HG02884 (cell line): ENCODE measurements around the gene S100A14.

ENCODE experiments used
- ATAC-seq: cut with Tn5 transposase; IDR thresholded peaks from one replicate; pipeline ENCODE4 v1.9.1; 2021; ENCODE audit warnings: mild to moderate bottlenecking, moderate library complexity; ENCODE audit not compliant: unreplicated experiment

Gene S100A14

DNA sequence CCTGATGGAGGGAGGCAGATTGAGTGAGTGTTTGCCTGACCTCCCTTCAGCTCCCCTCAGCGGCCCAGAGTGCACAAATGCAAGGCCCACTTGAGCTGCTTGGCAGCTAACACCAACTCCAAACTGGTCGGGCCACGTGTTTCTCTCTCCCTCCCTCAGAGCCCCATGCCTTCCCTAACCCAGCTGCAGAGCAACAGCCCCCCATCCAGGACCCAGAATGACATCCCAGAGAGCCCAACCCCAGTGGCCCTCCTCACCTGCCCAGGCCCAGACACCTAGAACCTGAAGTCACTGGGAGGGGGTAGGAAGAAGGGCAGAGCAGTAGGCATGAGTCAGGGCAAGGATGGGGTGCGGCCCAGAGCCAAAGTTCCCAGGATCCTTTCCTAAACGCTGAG is 789 bp upstream of the S100A14 start:
- ATAC-seq: no peak

DNA sequence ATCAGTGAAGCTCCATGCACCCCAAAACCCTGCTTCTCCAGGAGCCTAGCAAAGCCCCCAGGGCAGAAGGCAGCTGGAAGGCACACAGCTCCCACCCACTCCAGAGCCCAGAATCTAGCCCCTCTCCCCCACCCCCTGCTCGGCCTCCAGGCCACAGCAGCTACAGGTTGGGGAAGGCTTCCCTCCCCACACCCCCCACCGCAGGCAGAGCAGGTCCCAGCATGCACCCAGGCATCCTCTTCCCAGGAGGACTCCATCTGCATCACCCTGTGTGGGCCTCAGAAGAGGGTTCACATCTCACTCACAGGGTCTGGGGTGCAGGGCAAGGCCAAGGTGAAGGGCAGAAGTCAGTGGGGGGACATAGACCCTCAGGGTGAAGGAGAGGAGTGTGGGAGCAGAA is 719 bp downstream of the S100A14 start:
- no peak for ATAC-seq

DNA sequence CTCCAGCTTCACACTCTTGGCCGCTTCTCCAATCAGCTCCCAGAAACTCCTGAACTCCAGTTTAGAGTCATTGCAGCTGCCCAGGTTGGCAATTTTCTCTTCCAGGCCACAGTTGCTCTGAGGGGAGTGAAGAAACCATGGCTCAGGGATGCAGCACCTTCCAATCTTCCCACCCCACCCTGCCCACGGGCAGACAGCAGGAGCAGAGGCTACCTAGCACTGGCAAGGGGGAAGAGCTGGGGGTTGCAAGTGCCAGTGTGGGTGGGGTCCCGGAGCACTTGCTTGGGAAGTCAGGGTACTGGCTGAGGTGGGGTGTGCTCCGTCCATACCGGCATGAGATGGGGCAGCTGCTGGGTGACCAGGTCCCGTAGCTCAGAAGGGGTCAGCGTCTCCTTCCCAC is 1.2 kb downstream of the S100A14 start:
- no peak for ATAC-seq

DNA sequence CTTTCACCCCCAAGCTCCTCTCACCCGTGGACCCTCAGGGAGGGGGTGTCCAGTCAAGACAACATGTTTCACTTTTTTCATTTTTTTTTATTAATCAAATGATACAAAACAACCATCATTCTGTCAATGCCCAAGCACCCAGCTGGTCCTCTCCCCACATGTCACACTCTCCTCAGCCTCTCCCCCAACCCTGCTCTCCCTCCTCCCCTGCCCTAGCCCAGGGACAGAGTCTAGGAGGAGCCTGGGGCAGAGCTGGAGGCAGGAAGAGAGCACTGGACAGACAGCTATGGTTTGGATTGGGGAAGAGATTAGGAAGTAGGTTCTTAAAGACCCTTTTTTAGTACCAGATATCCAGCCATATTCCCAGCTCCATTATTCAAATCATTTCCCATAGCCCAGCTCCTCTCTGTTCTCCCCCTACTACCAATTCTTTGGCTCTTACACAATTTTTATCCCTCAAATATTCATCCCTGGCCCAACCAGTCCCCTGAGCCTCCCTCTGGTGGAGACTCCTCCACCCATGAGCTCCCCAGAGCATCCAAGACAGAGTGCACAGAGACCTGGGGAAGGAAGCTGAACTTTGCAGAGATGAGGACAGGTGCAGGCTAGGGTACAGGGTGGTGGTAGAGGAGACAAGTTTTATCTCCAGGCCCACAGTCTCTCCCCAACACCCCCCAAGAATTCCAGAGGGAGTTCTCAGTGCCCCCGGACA is 1.8 kb downstream of the S100A14 start:
- no peak for ATAC-seq

DNA sequence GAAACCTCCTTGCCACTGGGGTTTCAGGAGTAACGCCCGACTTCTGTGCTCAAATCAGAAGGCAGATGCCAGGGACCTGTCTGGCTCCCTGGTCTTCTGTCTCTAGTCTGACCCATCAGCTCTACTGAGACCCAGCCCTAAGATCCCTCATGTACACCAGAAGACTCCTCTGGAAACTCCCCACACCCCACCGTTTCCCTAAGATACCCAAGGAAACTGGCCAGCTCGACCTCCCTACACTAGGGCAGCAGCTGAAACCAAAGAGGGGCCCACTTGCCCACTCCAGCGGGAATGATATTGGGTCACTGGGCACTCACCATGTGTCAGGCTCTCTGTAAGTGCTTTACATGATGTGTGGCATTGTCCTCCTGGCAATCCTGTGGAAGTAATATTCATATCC is 2.7 kb downstream of the S100A14 start:
- no peak for ATAC-seq

DNA sequence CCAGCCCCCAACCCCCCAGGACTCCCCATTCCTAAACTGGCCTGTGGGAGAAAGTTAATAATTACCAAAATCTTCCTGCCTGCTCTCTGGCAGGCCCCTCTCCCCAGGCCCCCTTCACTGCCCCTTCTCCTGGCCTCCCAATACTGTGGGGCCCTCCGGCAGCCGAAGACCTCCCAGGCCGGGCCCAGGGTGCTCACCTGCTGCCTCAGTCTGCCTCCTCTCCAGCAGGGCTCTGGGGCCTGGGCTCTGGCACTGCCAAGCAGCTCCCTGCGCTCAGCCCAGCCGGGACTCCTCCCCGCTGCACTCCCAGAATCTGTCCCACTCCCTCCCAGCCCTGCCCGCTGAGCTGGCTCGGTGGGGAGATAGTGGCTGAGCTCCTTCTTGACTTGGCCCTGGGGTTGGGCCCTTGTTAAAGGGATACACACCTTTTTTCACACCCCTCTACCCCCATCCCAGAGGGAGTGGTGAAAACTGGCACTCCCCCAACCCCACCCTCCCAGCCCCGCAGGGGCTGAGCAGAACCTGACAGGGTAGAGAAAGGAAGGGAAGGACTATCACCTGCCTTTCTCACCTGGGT is 3.3 kb downstream of the S100A14 start, which contains the start of gene S100A16:
TSS of gene S100A16 (minus strand) at position 383 of the 577 bp plus-strand sequence. CDS start 4,986 bp downstream, outside the sequence.
- ATAC-seq: no peak

DNA sequence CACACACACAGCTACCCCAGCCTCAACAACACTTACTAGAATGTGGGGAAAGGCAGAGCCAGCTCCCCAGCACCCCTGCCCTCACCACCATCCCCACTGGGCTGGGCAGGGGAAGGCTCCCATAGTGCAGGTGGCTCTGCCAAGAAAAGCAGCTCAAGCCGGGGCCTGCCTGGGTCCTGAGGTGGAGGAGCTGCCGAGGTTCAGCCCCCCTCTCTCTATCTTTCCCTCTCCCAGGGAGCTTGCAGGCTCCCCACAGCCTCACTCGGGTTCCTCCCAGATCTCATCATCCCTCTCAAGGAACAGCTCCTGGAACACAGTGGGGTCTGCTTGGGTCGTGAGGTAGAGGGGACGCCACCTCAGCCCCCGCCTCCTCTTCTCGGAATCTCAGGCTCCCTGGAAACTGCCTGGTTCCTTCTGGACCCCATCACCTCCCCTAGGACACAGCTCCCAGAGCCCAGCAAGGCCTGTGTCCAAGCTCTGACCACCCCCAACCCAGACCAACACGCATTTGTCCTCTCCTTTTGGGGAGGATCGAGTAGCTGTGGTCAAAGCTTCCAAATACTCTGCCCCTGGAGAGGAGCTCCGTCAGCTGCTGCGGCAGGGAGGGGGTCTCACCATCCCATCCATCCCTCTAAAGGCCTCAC is 3.9 kb downstream of the S100A14 start:
- ATAC-seq: no peak

DNA sequence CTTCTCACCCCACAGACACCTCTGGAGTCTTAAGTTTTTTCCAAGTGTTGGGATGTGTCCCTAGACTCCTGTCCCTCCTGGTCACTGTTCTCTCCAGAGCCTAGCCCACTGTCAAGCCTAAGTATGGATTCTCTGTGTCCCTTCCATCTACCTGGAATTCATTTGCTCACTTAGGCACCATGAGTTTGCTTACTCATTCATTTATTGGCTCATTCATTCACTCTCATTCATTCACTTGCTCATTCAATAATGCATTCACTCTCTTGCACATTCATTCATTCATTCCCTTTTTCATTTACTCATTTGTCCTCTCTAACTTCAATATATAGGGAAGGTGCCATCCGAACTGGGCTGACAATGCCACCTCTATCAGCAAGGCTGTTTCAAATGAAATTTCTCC is 4.8 kb downstream of the S100A14 start:
- no peak for ATAC-seq

DNA sequence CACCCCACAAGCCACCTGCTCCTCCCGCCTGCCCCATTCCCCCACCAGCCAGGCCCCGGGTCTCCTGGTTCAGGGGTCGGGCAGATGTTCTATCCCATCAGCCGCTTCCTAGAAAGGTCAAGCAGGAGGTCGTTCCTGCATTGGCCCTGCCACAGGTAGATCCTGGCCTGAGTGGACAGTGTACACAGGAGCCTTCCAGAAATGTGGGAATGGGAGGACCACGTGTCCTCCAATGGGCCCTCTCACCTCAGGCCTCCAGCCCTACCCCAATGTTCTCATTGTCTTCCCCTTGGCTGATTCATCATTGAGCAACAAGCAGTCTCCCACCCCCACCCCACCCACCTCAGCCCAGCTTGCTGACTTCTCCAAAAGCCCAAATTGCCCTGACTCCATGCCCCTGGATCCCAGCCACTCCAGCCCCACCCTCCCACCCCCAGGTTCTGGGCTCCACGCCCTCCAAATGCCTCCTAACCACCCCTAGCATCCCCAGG is 5.3 kb downstream of the S100A14 start:
- ATAC-seq: no peak

DNA sequence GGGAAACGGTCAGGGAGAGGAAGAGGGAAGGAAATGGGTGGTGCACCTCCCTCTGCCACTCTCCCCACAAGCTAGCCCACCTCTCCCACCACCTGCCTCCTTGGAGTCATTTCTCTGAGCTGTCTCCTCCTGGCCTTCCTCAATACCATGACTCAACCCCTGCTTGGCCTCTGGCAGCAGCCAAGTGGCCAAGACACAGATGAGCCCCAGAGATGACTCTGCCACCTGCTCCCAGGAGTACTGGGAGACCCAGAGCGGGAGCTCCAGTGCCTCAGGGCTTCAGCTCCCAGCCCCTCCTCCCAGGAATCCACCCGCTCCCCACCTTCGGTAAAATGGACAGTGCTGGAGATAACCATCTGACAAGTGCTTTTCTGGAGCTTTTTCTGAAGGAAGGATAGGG is 5.8 kb downstream of the S100A14 start:
- no peak for ATAC-seq

DNA sequence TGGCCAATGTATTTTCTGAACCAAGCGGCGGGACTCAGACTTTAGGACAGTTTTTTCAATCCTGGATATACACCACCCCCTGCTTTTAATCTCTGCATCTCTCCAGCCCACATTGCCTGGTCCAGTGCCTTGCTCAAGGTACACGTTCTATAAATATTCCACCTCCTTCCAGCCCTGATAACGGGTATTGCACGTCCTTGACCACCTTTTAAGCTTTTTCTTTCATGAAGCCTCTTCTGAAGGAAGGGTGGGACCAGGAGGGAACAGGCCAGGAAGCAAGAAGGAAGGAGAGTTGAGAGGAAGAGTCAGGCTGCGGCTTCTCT is 6.6 kb downstream of the S100A14 start:
- no peak for ATAC-seq

DNA sequence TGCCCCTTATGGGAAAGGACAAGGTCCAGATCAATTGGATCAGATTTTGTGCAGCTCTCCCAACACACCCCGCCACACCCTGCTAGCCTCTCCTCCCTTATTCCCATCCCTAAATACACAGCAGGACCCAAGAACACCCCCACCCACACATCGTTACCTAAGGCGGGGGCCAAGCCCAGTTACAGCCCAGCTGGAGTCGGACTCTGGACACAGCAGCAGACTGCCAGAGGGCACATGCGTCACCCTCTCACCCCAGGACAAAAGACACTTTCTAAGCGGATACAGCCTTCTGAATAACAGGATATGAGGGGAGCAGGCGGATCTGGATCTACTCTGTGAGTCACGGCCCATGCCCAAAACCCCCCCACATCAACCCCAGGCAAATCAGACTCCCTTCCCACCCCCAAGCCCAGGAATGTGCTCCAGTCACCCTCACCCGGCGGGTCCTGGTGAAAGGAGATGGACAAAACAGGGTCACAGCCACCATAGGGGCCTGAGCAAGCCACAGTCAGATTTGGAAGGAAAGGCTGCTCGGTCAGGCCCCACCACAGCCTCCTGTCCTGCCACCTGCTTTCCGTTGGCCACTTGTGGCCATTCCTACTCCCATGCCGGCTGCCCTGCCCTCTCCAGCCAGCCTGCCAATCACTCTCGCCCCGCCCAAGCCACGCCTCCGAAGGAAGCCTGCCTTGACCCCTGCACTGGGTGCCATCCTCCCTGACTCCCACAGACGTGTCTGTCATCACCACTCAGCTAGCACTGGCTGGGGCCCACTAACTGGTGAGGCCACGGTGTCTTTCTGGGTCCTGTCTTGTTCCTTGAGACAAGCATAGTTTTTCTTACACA is 7.2 kb downstream of the S100A14 start:
- ATAC-seq: no peak

DNA sequence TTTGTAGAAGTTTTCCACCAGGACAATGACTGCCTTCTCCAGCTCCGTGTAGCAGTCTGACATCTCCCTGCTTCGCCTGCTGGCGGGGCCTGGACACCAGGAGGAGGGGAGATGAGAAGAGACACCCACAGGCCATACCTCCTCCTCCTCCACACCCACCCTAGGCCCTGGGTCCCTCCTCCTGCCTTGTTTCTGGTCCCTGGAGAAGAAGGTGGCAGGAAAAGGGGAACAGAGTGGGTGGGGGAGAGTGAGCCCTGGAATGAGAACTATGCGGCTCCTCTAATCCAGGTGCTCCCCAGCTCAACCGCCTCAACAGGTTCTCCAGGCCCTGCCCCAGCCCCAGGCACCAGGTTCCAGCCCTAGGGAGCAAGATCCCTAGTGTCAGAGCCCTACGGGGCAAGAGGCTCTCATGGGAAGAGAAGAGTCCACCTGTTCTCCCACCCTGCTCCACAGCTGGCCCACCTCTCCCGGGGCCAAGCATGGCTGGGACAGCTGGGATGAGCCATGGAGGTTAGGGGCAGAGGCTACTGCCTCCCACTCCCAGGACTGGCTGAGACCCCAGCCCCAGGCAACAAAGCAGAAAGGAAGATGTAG is 7.9 kb downstream of the S100A14 start:
- ATAC-seq: no peak

DNA sequence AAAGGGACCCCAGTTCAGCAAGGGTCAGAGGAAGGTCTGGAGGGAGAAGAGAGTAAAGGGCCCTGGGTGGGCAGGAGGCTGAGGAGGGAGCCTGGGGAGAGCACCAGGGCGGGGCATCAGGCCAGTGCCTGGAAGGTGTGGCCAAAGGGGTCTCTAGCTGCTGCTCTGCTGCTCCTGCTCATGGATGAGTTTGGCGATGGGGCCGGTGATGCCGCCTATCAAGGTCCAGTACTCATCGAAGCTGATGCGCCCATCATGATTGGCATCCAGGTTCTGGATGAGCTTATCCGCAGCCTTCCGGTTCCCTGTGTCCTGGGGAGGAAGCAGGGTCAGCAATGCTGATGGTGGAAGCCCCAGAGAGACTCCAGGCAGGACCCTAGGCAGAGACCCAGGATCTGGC is 8.7 kb downstream of the S100A14 start:
- ATAC-seq: no peak

DNA sequence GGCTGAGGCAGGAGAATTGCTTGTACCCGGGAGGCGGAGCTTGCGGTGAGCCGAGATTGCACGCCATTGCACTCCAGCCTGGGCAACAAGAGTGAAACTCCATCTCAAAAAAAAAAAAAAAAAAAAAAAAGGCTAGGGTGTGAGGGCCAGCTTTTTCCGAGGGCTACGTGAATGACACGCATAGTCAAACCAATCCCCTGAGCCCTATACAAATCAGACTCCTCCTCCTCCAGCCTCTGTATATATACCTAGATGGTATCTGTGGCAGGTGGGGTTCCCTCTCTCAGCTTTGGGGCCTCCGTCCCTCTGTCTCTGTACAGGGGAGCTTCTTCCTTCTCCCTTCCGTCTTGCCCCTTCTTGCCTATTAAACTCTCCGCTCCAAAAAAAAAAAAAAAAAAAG is 9.9 kb downstream of the S100A14 start:
- no peak for ATAC-seq

DNA sequence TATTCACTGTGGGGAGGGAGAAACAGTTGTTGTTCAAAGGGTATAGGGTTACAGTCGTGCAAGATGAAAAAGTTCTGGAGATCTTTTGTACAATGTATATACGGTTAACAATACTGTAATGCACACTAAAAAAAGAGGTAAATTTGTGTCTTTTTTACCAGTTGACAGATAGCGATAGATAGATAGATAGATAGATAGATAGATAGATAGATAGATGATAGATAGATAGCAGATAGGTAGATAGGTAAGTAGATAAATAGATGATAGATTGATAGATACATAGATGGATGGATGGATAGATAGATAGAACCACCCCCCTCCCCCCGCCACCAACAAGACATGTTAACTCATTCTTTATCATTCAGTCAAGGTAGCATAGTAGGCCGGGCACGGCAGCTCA is 13.4 kb downstream of the S100A14 start:
- ATAC-seq: no peak

DNA sequence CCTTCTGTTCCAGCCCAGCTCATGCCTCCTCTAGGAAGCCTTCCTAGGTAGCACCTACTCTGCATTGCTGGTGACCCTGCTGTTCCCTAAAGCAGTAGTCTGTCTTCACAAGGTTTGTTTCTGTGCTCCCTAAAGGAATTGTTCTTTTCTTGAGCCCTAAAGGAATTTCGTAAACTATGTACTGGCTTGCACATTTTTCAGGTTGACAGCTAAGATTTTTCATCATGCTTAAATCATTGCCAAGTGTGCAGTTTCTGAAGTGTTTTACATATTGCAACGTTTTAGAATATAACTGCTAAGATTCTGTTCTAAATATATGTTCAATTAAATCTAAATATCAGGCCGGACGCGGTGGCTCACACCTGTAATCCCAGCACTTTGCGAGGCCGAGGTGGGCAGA is 16.3 kb downstream of the S100A14 start:
- ATAC-seq: no peak

DNA sequence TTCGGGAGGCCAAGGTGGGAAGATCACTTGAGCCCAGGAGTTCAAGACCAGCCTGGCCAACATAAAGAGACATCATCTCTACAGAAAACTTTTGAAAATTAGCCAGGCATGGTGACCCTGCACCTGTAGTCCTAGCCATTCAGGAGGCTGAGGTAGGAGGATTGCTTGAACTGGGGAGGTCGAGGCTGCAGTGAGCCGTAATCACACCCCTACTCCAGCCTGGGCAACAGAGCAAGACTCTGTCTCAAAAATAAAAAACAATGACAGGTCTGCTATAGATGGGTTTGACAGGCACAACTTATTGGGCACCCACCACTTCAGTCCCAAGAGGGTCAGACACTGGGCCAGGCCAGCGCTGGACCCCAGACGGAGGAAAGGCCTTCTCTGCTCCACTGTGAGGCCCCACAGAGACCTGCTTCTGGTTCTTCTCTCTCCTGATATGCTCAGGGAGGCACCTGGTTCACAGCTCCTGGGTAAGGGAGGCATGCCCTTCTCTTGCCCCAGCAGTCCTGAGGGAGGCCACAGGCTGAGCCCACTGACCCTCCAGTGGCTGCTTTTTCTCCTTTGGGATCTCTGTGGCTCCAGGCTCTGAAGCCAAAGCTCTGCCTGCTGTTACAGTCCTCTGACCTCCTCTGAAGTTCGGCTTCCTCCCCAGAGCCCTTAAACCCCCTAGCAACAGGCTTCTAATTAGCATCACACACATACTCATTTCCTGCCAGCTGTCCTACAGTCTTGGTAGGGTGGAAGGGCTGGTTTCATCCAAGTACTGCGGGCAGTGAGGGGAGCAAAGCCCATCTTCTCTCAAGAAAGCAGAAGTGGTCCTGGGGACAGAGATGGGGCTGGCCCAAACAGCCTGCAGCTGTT is 17.6 kb downstream of the S100A14 start:
- ATAC-seq: peak; percentile 89

DNA sequence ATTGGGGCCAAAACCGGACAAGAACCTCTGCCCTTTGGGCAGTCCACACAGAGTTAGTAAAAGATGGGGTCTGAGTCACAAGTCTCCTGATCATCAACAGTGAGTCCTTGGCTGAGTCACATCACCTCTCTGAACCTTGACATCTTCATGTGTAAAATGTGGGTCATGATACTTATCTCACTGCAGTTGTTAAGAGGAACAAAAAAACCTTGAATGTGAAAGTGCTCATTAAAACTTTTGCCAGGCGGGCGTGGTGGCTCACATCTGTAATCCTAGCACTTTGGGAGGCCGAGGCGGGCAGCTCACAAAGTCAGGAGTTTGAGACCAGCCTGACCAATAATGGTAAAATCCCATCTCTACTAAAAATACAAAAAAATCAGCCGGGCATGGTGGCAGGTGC is 18.9 kb downstream of the S100A14 start:
- ATAC-seq: no peak

DNA sequence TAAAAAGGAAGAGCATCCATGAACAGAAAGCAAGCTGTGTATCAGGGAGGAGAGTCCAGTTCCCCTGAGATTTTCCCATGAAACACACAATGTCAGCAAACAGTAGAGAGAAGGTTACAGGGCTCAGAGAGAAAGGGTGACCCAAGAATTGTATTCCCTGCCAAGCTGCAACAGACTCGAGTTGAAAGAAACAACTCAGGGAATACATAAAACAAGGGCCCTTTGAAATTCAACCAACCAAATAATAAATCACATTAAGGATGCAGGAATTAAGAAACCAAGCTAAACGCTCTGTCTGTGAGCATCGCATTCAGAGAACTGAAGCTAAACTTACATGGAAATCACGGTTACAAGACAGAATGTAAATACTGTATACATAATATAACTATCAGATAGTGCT is 23.4 kb downstream of the S100A14 start:
- no peak for ATAC-seq
